Measurements from ENCODE around the gene AMPH. TPM values are rescaled to one million over a fixed set of nuclear protein-coding genes. Genes with fewer than 3 reads are reported as not detected.

Gene AMPH
- under 1 TPM in 1 of 3 donors, not detected in 2; 0.18 TPM for total RNA-seq
- total RNA-seq (2013), result 0.16 TPM

DNA sequence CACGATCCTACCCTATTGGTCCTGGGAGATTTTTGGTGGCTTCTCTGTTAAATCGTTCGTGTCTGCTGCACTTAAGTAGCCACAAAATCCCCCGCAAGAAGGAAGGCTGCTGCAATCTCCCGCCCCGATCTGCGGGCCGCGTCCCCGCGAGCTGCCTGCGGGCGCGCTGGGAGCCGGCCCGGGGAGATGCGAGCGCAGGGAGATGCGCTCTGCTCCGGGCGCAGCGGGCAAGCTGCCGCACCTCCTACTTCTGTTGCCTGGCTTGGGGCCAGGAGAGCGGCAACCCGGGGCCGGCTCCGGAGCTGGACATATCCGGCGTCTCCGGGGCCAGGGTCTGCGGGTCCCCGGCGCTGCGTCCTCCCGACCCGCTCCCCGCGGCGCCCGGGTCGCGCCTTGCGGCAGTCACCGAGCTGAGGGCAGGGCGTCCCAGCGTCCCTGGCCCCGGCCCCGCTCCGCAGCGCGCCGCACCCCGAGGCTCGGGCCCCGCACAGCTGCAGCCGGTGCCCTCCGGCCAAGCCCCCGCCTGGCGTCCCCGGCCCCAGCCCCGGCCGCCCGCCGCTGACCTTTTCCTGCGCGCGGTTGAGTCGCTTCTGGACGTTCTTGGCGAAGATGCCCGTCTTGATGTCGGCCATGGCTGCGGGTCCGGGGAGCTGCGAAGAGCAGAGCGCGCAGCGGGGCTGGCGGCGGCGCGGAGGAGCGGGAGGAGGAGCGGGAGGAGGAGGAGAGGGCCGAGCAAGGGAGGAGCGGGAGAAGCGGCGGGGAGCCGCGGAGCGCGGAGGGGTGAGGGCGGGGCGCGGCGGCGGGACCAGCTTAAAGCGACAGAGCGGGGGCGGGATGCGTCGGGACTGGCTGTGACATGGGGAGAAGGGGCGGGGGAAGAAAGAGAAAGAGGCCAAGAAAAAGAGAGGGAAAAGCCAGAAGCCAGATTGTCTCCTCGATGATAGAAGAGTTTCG is at the start of gene AMPH:
TSS of gene AMPH (minus strand) at position 654 of the 954 bp plus-strand sequence. CDS start at position 632, 22 bp downstream.
- 2% methylated on average over 105 of the region's 105 CpGs for WGBS (ENCODE audit: insufficient coverage)
- ATAC-seq (peak in 1 of 3 donors; percentile 35), DNase-seq (no peak)
- Mint-ChIP-seq H3K4me1 (peaks cover 0 to 6% of the 10 kb centered on the region in 2 donors), H3K27me3 (ENCODE audit: low read depth in 2 of 2) (peaks cover 50 to 78% of the 10 kb centered on the region in 2 donors), H3K36me3 (no peaks in the 10 kb centered on the region), H3K4me3 (peak within 1 kb of the TSS; percentile 67), H3K9me3 (no peaks in the 10 kb centered on the region), H3K27ac (no peak within 1 kb of the TSS)
- H3K9me3 ChIP-seq (ENCODE audit: control insufficient read depth, insufficient read depth, low read length), result no peaks in the 10 kb centered on the region
- H3K27ac ChIP-seq (ENCODE audit: low read length), result no peak within 1 kb of the TSS
- TF ChIP-seq, protein P1, sequence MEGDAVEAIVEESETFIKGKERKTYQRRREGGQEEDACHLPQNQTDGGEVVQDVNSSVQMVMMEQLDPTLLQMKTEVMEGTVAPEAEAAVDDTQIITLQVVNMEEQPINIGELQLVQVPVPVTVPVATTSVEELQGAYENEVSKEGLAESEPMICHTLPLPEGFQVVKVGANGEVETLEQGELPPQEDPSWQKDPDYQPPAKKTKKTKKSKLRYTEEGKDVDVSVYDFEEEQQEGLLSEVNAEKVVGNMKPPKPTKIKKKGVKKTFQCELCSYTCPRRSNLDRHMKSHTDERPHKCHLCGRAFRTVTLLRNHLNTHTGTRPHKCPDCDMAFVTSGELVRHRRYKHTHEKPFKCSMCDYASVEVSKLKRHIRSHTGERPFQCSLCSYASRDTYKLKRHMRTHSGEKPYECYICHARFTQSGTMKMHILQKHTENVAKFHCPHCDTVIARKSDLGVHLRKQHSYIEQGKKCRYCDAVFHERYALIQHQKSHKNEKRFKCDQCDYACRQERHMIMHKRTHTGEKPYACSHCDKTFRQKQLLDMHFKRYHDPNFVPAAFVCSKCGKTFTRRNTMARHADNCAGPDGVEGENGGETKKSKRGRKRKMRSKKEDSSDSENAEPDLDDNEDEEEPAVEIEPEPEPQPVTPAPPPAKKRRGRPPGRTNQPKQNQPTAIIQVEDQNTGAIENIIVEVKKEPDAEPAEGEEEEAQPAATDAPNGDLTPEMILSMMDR (IDR thresholded peaks at IDR 0.05), result no peak
- H3K4me3 ChIP-seq (ENCODE audit: low read length), result no peak within 1 kb of the TSS
- H3K27me3 ChIP-seq (ENCODE audit: control insufficient read depth, insufficient read depth, low read length), result peaks cover 29% of the 10 kb centered on the region
- no peaks in the 10 kb centered on the region for H3K4me1 ChIP-seq (ENCODE audit: control insufficient read depth, insufficient read depth, low read length)
- intact Hi-C loops (cut with micrococcal nuclease), result no loop called here
- H3K36me3 ChIP-seq (ENCODE audit: control insufficient read depth, insufficient read depth, low read length), result no peaks in the 10 kb centered on the region

DNA sequence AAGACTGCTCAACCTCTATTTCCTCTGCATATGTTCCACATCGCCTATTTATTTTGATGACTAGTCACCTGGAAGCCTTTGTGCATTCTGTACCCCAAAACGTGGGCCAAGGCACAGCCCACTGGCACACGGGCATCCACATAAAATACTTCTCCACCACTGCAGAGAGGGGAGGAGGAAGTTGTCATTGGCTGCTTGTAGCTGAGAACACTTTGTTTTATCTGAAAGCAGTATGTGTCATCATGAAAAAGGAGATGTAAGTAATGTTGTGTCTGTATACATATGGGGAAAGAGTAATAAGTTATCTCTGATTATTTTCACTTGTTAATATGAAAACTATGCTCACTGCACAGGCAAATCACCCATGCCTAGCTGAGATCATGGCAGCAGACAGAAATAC is 48.2 kb upstream of the AMPH start:
- WGBS (ENCODE audit: insufficient coverage), result 83% methylated on average over 1 of the region's 3 CpGs
- Mint-ChIP-seq H3K4me1 (no peaks in the 10 kb centered on the region), H3K4me3 (no peak overlapping the region), H3K9me3 (no peaks in the 10 kb centered on the region), H3K27me3 (ENCODE audit: low read depth in 2 of 2) (peaks cover 14 to 28% of the 10 kb centered on the region in 2 donors), H3K36me3 (no peaks in the 10 kb centered on the region), H3K27ac (no peak overlapping the region)
- H3K27me3 ChIP-seq (ENCODE audit: control insufficient read depth, insufficient read depth, low read length), result no peaks in the 10 kb centered on the region
- H3K27ac ChIP-seq (ENCODE audit: low read length), result no peak overlapping the region
- no peak for DNase-seq
- TF ChIP-seq, protein P1 (IDR thresholded peaks at IDR 0.05), result no peak
- no peaks in the 10 kb centered on the region for H3K9me3 ChIP-seq (ENCODE audit: control insufficient read depth, insufficient read depth, low read length)
- no peak overlapping the region for H3K4me3 ChIP-seq (ENCODE audit: low read length)
- ATAC-seq, result no peak
- no peaks in the 10 kb centered on the region for H3K4me1 ChIP-seq (ENCODE audit: control insufficient read depth, insufficient read depth, low read length)
- intact Hi-C loops (cut with micrococcal nuclease), result no loop called here
- H3K36me3 ChIP-seq (ENCODE audit: control insufficient read depth, insufficient read depth, low read length), result no peaks in the 10 kb centered on the region

DNA sequence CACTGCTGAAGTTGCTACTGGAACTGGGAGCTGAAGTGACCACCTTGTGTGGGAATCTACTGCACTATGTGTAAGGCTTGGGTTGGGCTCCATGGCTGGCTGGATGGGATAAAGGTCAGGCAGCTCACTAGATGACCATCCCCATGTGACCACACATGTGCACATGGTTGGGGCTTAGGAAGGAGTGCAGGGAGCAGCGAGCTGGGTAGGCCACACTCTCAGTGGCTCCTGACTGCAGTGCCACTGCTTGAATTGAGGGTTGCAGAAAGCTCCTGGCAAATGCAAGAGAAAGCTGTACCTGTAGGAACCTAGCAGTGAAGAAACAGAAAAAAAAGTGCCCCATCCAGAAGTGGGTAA is 47.5 kb upstream of the AMPH start:
- H3K9me3 ChIP-seq (ENCODE audit: control insufficient read depth, insufficient read depth, low read length), result no peaks in the 10 kb centered on the region
- H3K27me3 ChIP-seq (ENCODE audit: control insufficient read depth, insufficient read depth, low read length), result no peaks in the 10 kb centered on the region
- ATAC-seq (no peak), DNase-seq (no peak)
- Mint-ChIP-seq H3K4me3 (no peak overlapping the region), H3K9me3 (no peaks in the 10 kb centered on the region), H3K4me1 (no peaks in the 10 kb centered on the region), H3K27me3 (ENCODE audit: low read depth in 2 of 2) (peaks cover 15 to 32% of the 10 kb centered on the region in 2 donors), H3K27ac (no peak overlapping the region), H3K36me3 (no peaks in the 10 kb centered on the region)
- H3K4me1 ChIP-seq (ENCODE audit: control insufficient read depth, insufficient read depth, low read length), result no peaks in the 10 kb centered on the region
- intact Hi-C loops (cut with micrococcal nuclease), result no loop called here
- H3K27ac ChIP-seq (ENCODE audit: low read length), result no peak overlapping the region
- 94% methylated on average over 1 of the region's 1 CpG for WGBS (ENCODE audit: insufficient coverage)
- H3K36me3 ChIP-seq (ENCODE audit: control insufficient read depth, insufficient read depth, low read length), result no peaks in the 10 kb centered on the region
- TF ChIP-seq, protein P1 (IDR thresholded peaks at IDR 0.05), result no peak
- no peak overlapping the region for H3K4me3 ChIP-seq (ENCODE audit: low read length)

Measured in natural killer cell (primary cell).